ENCODE data around the gene PPM1D. TPM values are rescaled to one million over a fixed set of nuclear protein-coding genes. Genes with fewer than 3 reads are reported as not detected.

Gene PPM1D
- polyA plus RNA-seq, 2 of the 4 experiments (the other 2 are of a cell fraction): 10.5 to 13.5 TPM

DNA sequence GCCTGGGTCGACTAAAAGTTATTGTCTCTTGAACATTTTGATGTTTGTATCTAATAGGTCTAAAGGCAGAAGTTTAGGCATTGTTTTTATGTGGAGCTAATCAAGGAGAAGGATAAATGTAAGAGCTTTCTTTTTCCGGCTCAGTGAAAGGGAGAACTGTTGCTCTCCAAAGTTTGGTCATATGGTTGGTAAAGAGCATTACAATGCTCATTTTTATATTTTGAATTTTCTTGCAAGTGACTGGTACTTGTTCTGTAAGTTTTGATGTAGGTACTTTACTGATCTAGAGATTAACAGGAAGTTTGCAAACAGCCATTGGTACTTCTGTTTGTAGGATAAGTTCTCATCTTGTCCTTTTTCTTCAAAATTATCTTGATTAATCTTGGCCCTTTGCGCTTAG lies 46.7 kb downstream of the PPM1D start (continued):
- TF ChIP-seq PHF8 (IDR thresholded peaks at IDR 0.05; ENCODE audit: borderline replicate concordance, low read depth): no peak
- TF ChIP-seq EHMT2 (IDR thresholded peaks at IDR 0.05; ENCODE audit: low read depth): no peak

DNA sequence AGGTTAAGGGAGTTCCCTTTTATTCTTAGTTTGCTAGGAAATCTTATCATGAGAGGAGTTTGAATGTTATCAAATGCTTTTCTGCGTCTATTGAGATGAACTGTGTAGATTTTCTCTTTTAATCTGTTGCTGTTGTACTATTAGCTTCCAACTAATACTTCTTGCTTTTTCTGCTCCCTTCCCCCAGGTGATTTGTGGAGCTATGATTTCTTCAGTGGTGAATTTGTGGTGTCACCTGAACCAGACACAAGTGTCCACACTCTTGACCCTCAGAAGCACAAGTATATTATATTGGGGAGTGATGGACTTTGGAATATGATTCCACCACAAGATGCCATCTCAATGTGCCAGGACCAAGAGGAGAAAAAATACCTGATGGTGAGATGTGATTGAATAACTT lies 47.7 kb downstream of the PPM1D start:
- TF ChIP-seq KDM5A (IDR thresholded peaks at IDR 0.05): no peak
- TF ChIP-seq, protein P1, sequence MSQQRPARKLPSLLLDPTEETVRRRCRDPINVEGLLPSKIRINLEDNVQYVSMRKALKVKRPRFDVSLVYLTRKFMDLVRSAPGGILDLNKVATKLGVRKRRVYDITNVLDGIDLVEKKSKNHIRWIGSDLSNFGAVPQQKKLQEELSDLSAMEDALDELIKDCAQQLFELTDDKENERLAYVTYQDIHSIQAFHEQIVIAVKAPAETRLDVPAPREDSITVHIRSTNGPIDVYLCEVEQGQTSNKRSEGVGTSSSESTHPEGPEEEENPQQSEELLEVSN (IDR thresholded peaks at IDR 0.05; ENCODE audit: borderline replicate concordance, low read depth): no peak
- no peak for TF ChIP-seq EHF (CRISPR knock-in tag; IDR thresholded peaks at IDR 0.05)
- TF ChIP-seq, protein P2, sequence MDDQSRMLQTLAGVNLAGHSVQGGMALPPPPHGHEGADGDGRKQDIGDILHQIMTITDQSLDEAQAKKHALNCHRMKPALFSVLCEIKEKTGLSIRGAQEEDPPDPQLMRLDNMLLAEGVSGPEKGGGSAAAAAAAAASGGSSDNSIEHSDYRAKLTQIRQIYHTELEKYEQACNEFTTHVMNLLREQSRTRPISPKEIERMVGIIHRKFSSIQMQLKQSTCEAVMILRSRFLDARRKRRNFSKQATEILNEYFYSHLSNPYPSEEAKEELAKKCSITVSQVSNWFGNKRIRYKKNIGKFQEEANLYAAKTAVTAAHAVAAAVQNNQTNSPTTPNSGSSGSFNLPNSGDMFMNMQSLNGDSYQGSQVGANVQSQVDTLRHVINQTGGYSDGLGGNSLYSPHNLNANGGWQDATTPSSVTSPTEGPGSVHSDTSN (IDR thresholded peaks at IDR 0.05): no peak
- no peak for TF ChIP-seq EP300 (IDR thresholded peaks at IDR 0.05)
- no peak for TF ChIP-seq BHLHE40 (IDR thresholded peaks at IDR 0.05; ENCODE audit: low read depth, low read length)
- TF ChIP-seq, protein P3, sequence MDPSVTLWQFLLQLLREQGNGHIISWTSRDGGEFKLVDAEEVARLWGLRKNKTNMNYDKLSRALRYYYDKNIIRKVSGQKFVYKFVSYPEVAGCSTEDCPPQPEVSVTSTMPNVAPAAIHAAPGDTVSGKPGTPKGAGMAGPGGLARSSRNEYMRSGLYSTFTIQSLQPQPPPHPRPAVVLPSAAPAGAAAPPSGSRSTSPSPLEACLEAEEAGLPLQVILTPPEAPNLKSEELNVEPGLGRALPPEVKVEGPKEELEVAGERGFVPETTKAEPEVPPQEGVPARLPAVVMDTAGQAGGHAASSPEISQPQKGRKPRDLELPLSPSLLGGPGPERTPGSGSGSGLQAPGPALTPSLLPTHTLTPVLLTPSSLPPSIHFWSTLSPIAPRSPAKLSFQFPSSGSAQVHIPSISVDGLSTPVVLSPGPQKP (IDR thresholded peaks at IDR 0.05; ENCODE audit: low read depth, low read length): no peak
- no peak for TF ChIP-seq RAD21 (conservative IDR thresholded peaks at IDR 0.05 in 1 of 2, IDR thresholded peaks at IDR 0.05 in 1 of 2)
- no peak for TF ChIP-seq TFCP2L1 (CRISPR knock-in tag; IDR thresholded peaks at IDR 0.05)
- TF ChIP-seq RFX5 (IDR thresholded peaks at IDR 0.05): no peak
- TF ChIP-seq, protein P4, sequence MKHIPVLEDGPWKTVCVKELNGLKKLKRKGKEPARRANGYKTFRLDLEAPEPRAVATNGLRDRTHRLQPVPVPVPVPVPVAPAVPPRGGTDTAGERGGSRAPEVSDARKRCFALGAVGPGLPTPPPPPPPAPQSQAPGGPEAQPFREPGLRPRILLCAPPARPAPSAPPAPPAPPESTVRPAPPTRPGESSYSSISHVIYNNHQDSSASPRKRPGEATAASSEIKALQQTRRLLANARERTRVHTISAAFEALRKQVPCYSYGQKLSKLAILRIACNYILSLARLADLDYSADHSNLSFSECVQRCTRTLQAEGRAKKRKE (CRISPR knock-in tag; IDR thresholded peaks at IDR 0.05; ENCODE audit: low read depth): no peak
- TF ChIP-seq, protein P5, sequence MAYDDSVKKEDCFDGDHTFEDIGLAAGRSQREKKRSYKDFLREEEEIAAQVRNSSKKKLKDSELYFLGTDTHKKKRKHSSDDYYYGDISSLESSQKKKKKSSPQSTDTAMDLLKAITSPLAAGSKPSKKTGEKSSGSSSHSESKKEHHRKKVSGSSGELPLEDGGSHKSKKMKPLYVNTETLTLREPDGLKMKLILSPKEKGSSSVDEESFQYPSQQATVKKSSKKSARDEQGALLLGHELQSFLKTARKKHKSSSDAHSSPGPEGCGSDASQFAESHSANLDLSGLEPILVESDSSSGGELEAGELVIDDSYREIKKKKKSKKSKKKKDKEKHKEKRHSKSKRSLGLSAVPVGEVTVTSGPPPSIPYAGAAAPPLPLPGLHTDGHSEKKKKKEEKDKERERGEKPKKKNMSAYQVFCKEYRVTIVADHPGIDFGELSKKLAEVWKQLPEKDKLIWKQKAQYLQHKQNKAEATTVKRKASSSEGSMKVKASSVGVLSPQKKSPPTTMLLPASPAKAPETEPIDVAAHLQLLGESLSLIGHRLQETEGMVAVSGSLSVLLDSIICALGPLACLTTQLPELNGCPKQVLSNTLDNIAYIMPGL (CRISPR knock-in tag; IDR thresholded peaks at IDR 0.05; ENCODE audit: borderline replicate concordance): no peak
- TF ChIP-seq ZSCAN20 (CRISPR knock-in tag; IDR thresholded peaks at IDR 0.05): no peak
- TF ChIP-seq, protein P6, sequence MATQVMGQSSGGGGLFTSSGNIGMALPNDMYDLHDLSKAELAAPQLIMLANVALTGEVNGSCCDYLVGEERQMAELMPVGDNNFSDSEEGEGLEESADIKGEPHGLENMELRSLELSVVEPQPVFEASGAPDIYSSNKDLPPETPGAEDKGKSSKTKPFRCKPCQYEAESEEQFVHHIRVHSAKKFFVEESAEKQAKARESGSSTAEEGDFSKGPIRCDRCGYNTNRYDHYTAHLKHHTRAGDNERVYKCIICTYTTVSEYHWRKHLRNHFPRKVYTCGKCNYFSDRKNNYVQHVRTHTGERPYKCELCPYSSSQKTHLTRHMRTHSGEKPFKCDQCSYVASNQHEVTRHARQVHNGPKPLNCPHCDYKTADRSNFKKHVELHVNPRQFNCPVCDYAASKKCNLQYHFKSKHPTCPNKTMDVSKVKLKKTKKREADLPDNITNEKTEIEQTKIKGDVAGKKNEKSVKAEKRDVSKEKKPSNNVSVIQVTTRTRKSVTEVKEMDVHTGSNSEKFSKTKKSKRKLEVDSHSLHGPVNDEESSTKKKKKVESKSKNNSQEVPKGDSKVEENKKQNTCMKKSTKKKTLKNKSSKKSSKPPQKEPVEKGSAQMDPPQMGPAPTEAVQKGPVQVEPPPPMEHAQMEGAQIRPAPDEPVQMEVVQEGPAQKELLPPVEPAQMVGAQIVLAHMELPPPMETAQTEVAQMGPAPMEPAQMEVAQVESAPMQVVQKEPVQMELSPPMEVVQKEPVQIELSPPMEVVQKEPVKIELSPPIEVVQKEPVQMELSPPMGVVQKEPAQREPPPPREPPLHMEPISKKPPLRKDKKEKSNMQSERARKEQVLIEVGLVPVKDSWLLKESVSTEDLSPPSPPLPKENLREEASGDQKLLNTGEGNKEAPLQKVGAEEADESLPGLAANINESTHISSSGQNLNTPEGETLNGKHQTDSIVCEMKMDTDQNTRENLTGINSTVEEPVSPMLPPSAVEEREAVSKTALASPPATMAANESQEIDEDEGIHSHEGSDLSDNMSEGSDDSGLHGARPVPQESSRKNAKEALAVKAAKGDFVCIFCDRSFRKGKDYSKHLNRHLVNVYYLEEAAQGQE (IDR thresholded peaks at IDR 0.05): no peak
- no peak for TF ChIP-seq ZC3H11A (IDR thresholded peaks at IDR 0.05)
- TF ChIP-seq MYC (IDR thresholded peaks at IDR 0.05; ENCODE audit: borderline replicate concordance, low read length): no peak
- ATAC-seq (no peak), DNase-seq (ENCODE audit: low read depth in 1 of 2, low spot score in 1 of 2) (no peak), FAIRE-seq (no peak)
- Histone ChIP-seq H3K4me3 (no peak overlapping the region), H3K4me1 (no peaks in the 10 kb centered on the region), H3K27ac (no peak overlapping the region), H3K4me2 (no peak overlapping the region), H3K9me3 (no peaks in the 10 kb centered on the region)
- ChIA-PET POLR2A (no interaction called here), CTCF (interaction anchor here (0.9 to 4.3 kb wide), 2 partner anchors 9 to 19 kb away, joined by 3 to 53 read pairs; no protein-coding TSS in a partner anchor)
- 91% methylated on average over 1 of the region's 1 CpG for WGBS (ENCODE audit: missing lambda C conversion rate)

All from A549 (cell line).